Tibial artery (tissue), 4 donors: ENCODE results near the gene GALNS.

Source experiments
- DNase-seq, 2 donors: peaks; one replicate each; pipeline ENCODE4 v3.0.0-alpha.2; 2019
- H3K27ac ChIP-seq, 2 donors: fragments of 200-600 bp; sonication (generic) in 1 of 2; 1 replicate in 1 of 2; 2 replicates in 1 of 2; pipeline ENCODE4 v1.5.1; 2018 to 2019; ENCODE audit warnings: mild to moderate bottlenecking in 1 of 2
- H3K27me3 ChIP-seq, 2 donors: fragments of 200-600 bp; sonication (generic) in 1 of 2; one replicate each; pipeline versions ENCODE4 v1.5.1 to v1.6.0; 2016 to 2019
- H3K36me3 ChIP-seq, 3 donors: fragments of 200-600 bp; sonication (generic) in 2 of 3; one replicate each; pipeline ENCODE4 v1.5.1; 2016 to 2019; ENCODE audit warnings: mild to moderate bottlenecking in 2 of 3
- H3K4me1 ChIP-seq, 4 donors: fragments of 200-600 bp; sonication (generic) in 2 of 4; 1 replicate in 3 of 4; 2 replicates in 1 of 4; pipeline ENCODE4 v1.5.1; 2016 to 2019
- H3K4me3 ChIP-seq, 2 donors: fragments of 200-600 bp; sonication (generic) in 1 of 2; 1 replicate in 1 of 2; 2 replicates in 1 of 2; pipeline ENCODE4 v1.5.1; 2018 to 2019; ENCODE audit warnings: mild to moderate bottlenecking in 2 of 2
- H3K9me3 ChIP-seq, 3 donors: fragments of 200-600 bp; sonication (generic) in 1 of 3; one replicate each; pipeline ENCODE4 v1.5.1; 2016 to 2019
- intact Hi-C: fragments of 100-400 bp; cut with DNase I; formaldehyde crosslinking; loops from one replicate; pipeline ENCODE4 v1.15.0; 2023; ENCODE audit warnings: low total_unique reads
- TF ChIP-seq, protein P1 (sequence below), 2 experiments: fragments of 200-600 bp in 1 of 2; fragments of 450-650 bp in 1 of 2; IDR thresholded peaks; one replicate each; pipeline ENCODE4 v1.5.1; 2017 to 2019; ENCODE audit warnings: antibody characterized with exemption in 2 of 2, mild to moderate bottlenecking in 1 of 2, moderate library complexity in 1 of 2

GALNS gene

DNA sequence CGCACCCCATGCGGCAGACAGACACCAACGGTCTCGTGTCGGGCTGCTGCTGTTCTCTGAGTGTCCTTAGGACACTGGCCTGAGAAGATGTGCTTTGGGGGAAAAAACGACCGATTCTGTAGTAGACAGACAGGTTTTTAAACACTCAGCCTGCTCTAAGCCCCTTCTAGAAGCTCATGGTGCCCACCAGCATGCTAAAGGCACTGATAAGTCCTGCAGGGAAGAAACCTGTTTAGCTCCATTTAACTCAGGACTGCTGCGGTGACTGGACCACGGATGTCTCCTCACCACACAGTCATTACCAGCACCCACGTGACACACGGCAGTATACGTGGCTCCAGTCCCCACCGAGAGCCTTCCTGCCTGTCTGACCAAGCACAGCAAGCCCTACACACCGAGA lies 26.0 kb downstream of the GALNS start:
- TF ChIP-seq, protein P1, sequence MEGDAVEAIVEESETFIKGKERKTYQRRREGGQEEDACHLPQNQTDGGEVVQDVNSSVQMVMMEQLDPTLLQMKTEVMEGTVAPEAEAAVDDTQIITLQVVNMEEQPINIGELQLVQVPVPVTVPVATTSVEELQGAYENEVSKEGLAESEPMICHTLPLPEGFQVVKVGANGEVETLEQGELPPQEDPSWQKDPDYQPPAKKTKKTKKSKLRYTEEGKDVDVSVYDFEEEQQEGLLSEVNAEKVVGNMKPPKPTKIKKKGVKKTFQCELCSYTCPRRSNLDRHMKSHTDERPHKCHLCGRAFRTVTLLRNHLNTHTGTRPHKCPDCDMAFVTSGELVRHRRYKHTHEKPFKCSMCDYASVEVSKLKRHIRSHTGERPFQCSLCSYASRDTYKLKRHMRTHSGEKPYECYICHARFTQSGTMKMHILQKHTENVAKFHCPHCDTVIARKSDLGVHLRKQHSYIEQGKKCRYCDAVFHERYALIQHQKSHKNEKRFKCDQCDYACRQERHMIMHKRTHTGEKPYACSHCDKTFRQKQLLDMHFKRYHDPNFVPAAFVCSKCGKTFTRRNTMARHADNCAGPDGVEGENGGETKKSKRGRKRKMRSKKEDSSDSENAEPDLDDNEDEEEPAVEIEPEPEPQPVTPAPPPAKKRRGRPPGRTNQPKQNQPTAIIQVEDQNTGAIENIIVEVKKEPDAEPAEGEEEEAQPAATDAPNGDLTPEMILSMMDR (IDR thresholded peaks at IDR 0.05) = no peak
- intact Hi-C loops = no loop called here
- no peaks in the 10 kb centered on the region for H3K4me1 ChIP-seq
- H3K36me3 ChIP-seq = peaks cover 14 to 74% (median 42%) of the 10 kb centered on the region in 3 donors
- DNase-seq = no peak
- no peaks in the 10 kb centered on the region for H3K9me3 ChIP-seq
- H3K4me3 ChIP-seq = no peak overlapping the region
- no peak overlapping the region for H3K27ac ChIP-seq
- no peaks in the 10 kb centered on the region for H3K27me3 ChIP-seq

DNA sequence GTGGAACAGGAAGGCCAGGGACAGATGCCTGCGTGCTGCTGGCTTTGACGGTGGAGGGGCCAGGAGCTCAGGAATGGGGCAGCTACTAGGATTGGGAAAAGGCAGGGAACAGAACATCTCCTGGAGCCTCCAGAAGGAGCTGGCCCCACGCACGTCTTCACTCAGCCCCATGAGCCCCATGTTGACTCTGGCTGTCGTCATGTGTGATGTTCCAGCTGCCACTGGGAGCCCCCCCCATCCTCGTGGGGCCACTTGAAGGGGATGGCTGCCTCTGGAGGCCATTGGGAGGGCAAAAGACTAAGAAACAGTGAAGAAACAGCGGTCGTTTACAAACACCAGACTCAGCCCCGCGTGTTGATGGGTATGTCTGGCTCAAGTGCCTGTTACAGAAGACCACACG lies 26.5 kb downstream of the GALNS start:
- Histone ChIP-seq H3K36me3 (peaks cover 10 to 73% (median 37%) of the 10 kb centered on the region in 3 donors), H3K9me3 (no peaks in the 10 kb centered on the region), H3K4me1 (no peaks in the 10 kb centered on the region), H3K27ac (no peak overlapping the region), H3K4me3 (no peak overlapping the region), H3K27me3 (no peaks in the 10 kb centered on the region)
- DNase-seq = no peak
- TF ChIP-seq, protein P1 (IDR thresholded peaks at IDR 0.05) = no peak
- intact Hi-C loops = no loop called here

DNA sequence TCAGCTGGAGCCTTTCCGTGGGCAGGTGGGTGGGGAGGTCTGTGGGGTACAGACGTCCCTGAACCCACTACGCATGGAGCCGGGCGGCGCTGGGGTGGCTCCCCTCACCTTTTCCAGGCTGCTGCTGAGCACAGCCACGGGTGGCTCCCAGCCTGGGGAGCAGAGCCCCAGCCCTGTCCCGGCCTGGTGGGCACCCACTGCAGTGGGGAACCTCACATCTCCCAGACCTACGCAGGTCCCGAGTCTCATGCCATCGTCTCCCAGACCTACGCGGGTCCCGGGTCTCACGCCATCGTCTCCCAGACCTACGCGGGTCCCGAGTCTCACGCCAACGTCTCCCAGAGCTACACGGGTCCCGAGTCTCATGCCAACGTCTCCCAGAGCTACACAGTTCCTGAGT lies 28.0 kb downstream of the GALNS start:
- H3K27ac ChIP-seq = no peak overlapping the region
- H3K4me3 ChIP-seq = no peak overlapping the region
- H3K36me3 ChIP-seq = peaks cover 7 to 77% (median 31%) of the 10 kb centered on the region in 3 donors
- DNase-seq = no peak
- intact Hi-C loops = no loop called here
- H3K27me3 ChIP-seq = no peaks in the 10 kb centered on the region
- H3K4me1 ChIP-seq = no peaks in the 10 kb centered on the region
- no peaks in the 10 kb centered on the region for H3K9me3 ChIP-seq
- TF ChIP-seq, protein P1 (IDR thresholded peaks at IDR 0.05) = no peak

DNA sequence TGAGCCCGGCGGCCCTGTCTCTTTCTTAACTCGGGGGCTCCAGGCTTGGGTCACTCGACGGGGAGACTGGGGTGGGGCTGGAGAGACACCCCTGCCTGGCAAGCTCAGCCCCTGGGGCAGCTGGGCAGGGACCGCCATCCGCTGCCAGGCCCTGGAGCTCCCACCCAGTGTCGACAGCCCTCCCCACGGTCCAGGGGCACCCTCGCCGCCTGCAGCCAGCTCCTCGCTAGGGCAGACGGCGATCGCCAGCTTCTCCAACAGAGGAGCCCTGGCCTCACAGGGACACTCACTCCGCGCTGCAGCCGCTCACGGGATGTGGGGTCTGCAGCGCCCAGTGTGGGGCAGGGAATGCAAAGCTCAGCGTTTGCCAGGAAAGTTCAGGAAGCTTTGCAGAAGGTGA lies 29.0 kb downstream of the GALNS start:
- intact Hi-C loops = no loop called here
- Histone ChIP-seq H3K36me3 (peaks cover 9 to 85% (median 35%) of the 10 kb centered on the region in 3 donors), H3K4me1 (no peaks in the 10 kb centered on the region), H3K27ac (no peak overlapping the region), H3K9me3 (no peaks in the 10 kb centered on the region), H3K27me3 (no peaks in the 10 kb centered on the region), H3K4me3 (no peak overlapping the region)
- TF ChIP-seq, protein P1 (IDR thresholded peaks at IDR 0.05) = no peak
- no peak for DNase-seq

DNA sequence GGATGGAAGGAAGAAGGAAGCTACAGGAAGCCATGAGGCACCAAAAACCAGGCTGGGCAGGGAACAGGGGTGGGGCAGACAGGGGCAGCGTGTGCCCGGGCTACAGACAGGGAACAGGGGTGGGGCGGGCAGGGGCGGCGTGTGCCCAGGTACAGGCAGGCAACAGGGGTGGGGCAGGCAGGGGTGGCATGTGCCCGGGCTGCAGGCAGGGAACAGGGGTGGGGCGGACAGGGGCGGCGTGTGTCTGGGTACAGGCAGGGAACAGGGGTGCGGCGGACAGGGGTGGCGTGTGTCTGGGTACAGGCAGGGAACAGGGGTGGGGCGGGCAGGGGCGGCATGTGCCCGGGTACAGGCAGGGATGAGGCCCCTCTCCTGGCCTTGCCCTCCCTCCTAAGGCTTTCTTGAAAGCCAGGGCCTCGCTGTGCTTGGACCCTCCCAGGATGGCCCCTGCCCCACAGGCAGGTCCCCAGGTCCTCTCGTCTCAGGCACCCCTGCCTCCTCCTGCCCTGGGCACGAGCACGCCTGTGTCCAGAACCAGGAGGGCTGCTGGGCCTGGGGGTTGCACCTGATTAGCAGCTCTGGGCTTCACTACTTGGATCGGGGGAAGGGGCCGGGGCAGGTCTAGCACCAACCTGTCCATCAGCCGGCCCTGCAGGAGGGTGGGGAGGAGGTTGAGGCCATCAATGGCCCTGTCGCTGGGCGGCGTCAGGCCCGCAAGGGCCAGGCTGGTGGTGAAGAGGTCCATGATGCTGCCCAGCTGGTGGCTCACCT lies 30.5 kb downstream of the GALNS start:
- TF ChIP-seq, protein P1 (IDR thresholded peaks at IDR 0.05) = no peak
- Histone ChIP-seq H3K36me3 (peaks cover 20 to 94% (median 50%) of the 10 kb centered on the region in 3 donors), H3K9me3 (no peaks in the 10 kb centered on the region), H3K27ac (no peak overlapping the region), H3K4me3 (no peak overlapping the region), H3K27me3 (no peaks in the 10 kb centered on the region), H3K4me1 (no peaks in the 10 kb centered on the region)
- no peak for DNase-seq
- intact Hi-C loops = no loop called here
